ENCODE data around the gene DDX52. TPM values are rescaled to one million over a fixed set of nuclear protein-coding genes. Genes with fewer than 3 reads are reported as not detected.
A peak's percentile ranks its signal among the peaks of the same experiment; 100 is the strongest.

Gene DDX52
- total and polyA plus RNA-seq, 9 of the 15 experiments (the other 6 are each of a cell fraction or from before 2014, with no cell fraction given): 19.1 to 50.5 (median 34.8) TPM

- H3K9me1 ChIP-seq (ENCODE audit: control insufficient read depth, insufficient read depth, low read length): no peaks in the 10 kb centered on the region
- no peak overlapping the region for H3K4me3 ChIP-seq
- DNase-seq (ENCODE audit: extremely low read depth in 1 of 4, low spot score in 3 of 4) (peak in 1 of 4 experiments; percentile 3), FAIRE-seq (no peak), ATAC-seq (no peak)
- no peak overlapping the region for H3K4me2 ChIP-seq (ENCODE audit: insufficient read depth, low read length)
- no peak overlapping the region for H3K9ac ChIP-seq (ENCODE audit: insufficient read depth in 1 of 2, low read depth in 2 of 2, low read length in 2 of 2)
- peaks cover 43% of the 10 kb centered on the region; the same call in 2 of the 3 replicates for H3K36me3 ChIP-seq (ENCODE audit: control insufficient read depth, insufficient read depth, low read length)
- H3K27ac ChIP-seq (ENCODE audit: extremely low read depth, low read depth, low read length): no peak overlapping the region
- POLR2A ChIA-PET: no interaction called here
- H4K20me1 ChIP-seq (replicated peaks; ENCODE audit: control insufficient read depth, insufficient read depth, low read length): no peaks in the 10 kb centered on the region
- in situ Hi-C loops (cut with MboI) (no loop called here), intact Hi-C loops (cut with micrococcal nuclease) (no loop called here)
- CTCF ChIA-PET (ENCODE audit: low intra/inter-chr PET ratio): no interaction called here
- 45% methylated on average over 5 of the region's 5 CpGs for WGBS (ENCODE audit: insufficient coverage, low coverage, missing lambda C conversion rate)
- no peak overlapping the region for H2AFZ ChIP-seq (ENCODE audit: low read depth, low read length)
- no TSS peak for BruUV-seq (replicated peaks)
- H3K4me1 ChIP-seq (replicated peaks in 1 of 2; ENCODE audit: control insufficient read depth in 2 of 2, insufficient read depth in 2 of 2, low read length in 2 of 2): no peaks in the 10 kb centered on the region
- H3K79me2 ChIP-seq (ENCODE audit: control insufficient read depth, insufficient read depth, low read length): no peaks in the 10 kb centered on the region
- H3K27me3 ChIP-seq (ENCODE audit: control insufficient read depth in 2 of 2, insufficient read depth in 2 of 2, low read length in 2 of 2): no peaks in the 10 kb centered on the region
- no peaks in the 10 kb centered on the region for H3K9me3 ChIP-seq (replicated peaks; ENCODE audit: control insufficient read depth, insufficient read depth, low read depth, low read length)
- TF ChIP-seq FOXK1 (CRISPR knock-in tag; IDR thresholded peaks at IDR 0.05; ENCODE audit: borderline replicate concordance): no peak
- no peak for TF ChIP-seq CBFA2T2 (conservative IDR thresholded peaks at IDR 0.05)
- TF ChIP-seq ZNF212 (CRISPR knock-in tag; IDR thresholded peaks at IDR 0.05): no peak
- TF ChIP-seq, protein P1, sequence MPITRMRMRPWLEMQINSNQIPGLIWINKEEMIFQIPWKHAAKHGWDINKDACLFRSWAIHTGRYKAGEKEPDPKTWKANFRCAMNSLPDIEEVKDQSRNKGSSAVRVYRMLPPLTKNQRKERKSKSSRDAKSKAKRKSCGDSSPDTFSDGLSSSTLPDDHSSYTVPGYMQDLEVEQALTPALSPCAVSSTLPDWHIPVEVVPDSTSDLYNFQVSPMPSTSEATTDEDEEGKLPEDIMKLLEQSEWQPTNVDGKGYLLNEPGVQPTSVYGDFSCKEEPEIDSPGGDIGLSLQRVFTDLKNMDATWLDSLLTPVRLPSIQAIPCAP (CRISPR knock-in tag; IDR thresholded peaks at IDR 0.05; ENCODE audit: borderline replicate concordance): no peak
- no peak for TF ChIP-seq SRSF9 (IDR thresholded peaks at IDR 0.05; ENCODE audit: borderline replicate concordance, low read depth, low read length)
- no peak for TF ChIP-seq FOXA3 (CRISPR knock-in tag; conservative IDR thresholded peaks at IDR 0.05 in 1 of 2, IDR thresholded peaks at IDR 0.05 in 1 of 2)
- no peak for TF ChIP-seq IFI16 (CRISPR knock-in tag; IDR thresholded peaks at IDR 0.05)
- TF ChIP-seq ZNF57 (CRISPR knock-in tag; IDR thresholded peaks at IDR 0.05): no peak
- no peak for TF ChIP-seq TAF1 (IDR thresholded peaks at IDR 0.05; ENCODE audit: control insufficient read depth, extremely low read depth, insufficient read depth, low read length, severe bottlenecking)
- TF ChIP-seq EWSR1 (IDR thresholded peaks at IDR 0.05; ENCODE audit: borderline replicate concordance, low read depth, partially characterized antibody): no peak
- TF ChIP-seq CXXC5 (CRISPR knock-in tag; IDR thresholded peaks at IDR 0.05): no peak
- TF ChIP-seq ZBTB7A (IDR thresholded peaks at IDR 0.05; ENCODE audit: borderline replicate concordance, control insufficient read depth, low read depth, low read length): no peak
- no peak for TF ChIP-seq HNRNPH1 (optimal IDR thresholded peaks at IDR 0.05; ENCODE audit: low read depth, low read length)
- no peak for TF ChIP-seq CUX1 (CRISPR knock-in tag; IDR thresholded peaks at IDR 0.05)
- TF ChIP-seq ZNF224 (CRISPR knock-in tag; IDR thresholded peaks at IDR 0.05): no peak
- no peak for TF ChIP-seq HDAC1 (IDR thresholded peaks at IDR 0.05)
- TF ChIP-seq ZNF764 (CRISPR knock-in tag; IDR thresholded peaks at IDR 0.05; ENCODE audit: low read depth): no peak
Measured at GRCh38 chr17:37562016-37562745, 81.1 kb downstream of the DDX52 start.

All from K562 (cell line).